Stimulated activated CD8-positive, alpha-beta memory T cell treated with anti-CD3 and anti-CD28 coated beads, Interleukin-2, amount 100 ng/mL, for 1 hour (primary cell): ENCODE measurements around the gene SLC14A1.

Experiments used
- DNase-seq, 2 donors: peaks; one replicate each; pipeline ENCODE4 v3.0.0-alpha.2; 2020; ENCODE audit warnings: low read depth in 2 of 2

The SLC14A1 gene

DNA sequence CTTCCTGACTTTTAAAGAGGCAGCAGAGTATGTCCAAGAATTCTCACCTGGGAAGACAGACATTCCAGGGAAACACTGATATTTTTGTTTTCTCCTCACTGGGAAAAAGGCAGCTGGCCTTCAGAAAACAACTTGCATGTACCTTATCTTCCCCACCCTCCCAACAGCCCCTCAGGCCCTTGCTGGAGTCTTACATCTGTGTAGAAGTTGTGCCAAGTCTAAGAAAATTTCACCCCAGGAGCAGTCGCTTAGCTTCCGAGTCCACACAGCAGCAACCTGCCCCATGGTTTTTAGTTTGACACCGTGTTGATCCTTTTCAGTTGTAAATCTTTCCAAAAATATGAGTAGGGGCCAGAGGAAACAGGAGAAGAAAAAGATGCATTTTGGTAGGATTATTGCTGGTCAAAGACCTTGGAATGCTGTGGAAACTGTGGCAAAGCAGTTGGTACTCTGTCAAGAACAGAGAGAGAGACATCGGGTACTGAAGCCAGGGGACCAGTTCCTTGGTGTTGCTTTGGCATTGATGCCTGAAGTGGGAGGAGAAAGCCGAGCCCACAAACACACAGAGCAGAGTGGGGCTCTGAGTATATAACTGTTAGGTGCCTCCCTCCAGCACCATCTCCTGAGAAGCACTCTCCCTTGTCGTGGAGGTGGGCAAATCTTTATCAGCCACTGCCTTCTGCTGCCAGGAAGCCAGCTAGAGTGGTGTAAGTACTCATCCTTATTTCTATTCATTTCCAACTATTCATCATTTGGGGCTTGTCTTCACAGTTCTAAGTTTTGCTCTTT is at the start of gene SLC14A1:
SLC14A1 (plus strand) TSS at position 615 of the 789 bp plus-strand sequence. CDS start 6,140 bp downstream, outside the sequence.
- no peak for DNase-seq

GRCh38 chr18:45677276-45677807 is 46.6 kb upstream of the SLC14A1 start:
- no peak for DNase-seq

DNA sequence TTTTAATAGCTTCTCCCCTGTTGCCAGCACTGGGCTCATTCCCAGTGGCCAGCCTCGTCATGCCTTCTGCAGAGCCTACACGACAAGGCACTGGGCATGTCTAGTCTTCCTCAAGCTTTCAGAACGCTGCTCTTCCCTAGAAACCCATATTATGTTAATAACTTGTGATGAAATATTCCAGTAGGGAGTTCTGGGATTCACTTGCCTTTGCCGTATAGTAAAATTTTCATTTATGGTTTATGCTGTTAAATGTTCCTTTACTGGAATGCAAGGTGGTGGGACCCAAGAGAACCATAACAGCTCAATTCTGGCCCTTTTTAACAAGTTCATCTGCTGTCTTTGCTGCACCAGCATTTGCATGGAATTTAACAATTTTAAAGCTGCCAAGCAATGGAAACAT is 45.5 kb upstream of the SLC14A1 start:
- no peak for DNase-seq

DNA sequence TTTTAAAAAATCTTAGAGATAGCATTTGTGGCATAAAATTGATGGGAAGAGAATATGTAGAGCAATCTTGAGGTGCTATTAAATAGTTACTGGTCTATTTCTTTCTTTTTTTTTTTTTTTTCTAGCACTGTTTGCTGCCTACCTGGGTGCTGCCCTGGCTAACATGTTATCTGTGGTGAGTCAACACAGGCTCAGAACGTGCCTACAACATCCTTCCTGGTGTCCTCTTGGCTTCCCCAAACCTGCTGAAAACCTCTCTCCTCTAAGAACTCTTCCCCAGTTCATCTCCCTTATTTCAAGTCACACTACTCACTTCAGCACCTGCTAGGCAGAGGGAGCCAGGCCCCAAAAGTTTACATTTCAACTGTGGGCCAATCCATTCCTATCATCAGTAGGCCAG is 45.1 kb upstream of the SLC14A1 start:
- DNase-seq, result no peak

DNA sequence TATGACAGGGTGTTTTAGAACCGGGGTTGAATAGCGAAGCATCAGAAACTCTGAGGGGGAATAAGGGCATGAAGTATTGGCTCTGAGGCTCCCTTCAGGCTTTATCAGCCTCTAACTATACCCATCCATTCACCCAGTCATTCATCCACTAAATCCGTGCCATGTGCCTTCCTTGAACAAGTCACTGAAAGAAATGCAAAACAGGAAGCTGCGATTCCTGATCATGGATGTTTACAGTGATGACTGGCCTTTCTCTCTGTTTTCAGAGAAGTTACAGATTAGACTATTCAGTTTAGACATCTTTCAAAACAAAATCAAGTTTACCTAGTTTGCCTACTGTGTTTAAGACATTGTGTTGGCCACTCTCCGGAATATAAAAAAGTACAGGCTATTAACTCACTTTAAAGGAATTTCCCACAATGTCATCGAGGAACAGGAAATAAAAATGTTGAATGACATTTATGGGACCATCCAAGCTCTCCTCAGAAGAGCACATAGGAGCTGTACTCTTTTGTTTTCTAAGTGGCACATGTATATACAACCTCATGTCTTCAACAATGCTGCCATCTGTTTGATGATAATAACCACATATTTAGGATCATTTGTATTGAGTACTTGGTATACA is 43.8 kb upstream of the SLC14A1 start:
- no peak for DNase-seq

- no peak for DNase-seq
These were observed 41.8 kb upstream of the SLC14A1 start for GRCh38 chr18:45682181-45682580.

- no peak for DNase-seq
These were observed 39.5 kb upstream of the SLC14A1 start for GRCh38 chr18:45684341-45685115.

DNA sequence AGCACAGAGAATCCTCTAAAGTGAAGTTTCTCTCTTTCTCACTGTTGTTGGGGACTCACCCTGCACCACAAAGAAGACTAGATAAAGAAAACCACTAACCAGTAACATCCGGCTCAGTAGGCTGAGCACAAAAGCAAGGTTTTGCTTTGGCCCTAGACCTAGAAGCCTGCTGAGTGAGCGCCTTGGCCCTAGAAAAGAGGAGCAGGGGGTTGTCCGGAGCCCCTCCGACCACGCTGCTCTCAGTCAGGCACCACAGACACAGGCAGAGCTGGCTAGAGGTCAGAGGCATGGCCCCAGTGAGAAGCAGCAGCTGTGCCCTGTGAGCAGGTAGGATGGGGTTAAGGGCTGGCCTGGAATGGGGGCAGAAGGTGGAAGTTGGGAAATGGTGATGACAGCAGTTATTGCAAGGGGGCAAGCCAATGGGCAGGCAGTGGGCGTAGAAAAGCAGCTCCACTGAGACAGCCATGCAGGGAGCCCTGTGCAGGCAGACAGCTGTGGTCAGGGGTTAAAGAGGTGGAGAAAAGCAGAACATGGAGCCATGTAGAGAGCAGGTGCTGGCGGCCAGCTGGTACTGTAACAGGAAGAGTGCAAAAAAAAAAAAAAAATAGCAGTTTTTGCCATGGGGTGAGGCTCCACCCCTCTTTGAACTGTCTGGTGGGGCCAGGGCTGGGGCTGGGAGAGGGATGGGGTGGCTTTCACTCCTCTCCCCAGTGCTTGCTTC is 36.9 kb upstream of the SLC14A1 start:
- DNase-seq, result peak in 1 of 2 donors; percentile 21

DNA sequence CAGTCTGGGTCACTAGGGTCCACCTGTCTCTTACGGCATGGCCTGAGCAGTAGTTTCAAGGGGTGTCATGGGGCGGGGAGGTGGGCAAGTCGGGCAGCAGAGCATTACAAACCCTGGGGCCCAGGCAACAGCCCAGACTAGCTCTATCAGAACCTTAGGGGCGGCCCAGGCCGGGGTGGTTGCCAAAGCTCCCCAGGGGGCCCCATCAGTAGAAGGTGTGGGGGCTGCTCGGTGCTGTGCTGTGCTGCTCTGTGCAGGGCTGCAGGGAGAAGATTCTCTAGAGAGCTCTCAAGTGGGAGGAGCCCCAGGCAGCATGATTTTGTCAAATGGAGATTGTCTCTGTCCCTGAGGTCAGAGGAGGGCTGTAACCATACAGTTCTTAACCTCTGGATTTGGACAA is 36.4 kb upstream of the SLC14A1 start:
- DNase-seq, result no peak

DNA sequence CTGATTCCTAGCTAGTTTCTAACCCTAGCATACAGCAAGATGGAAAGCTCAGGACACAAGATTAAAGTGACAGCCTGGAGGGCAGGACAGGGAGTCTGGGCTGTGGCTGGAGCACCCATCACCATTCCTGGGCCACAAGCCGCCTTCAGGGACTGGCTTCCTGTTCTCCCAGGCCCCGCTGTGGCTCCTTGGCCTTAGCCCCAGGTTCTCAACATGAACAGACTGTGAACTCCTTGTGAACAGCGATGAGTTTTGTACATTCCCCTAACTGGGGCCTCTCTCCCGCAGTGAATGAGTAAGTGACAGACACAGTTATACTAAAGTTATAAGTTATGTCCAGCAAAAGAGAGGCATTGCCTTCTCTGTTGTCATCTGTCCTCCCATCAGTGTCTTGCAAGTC is 35.9 kb upstream of the SLC14A1 start:
- no peak for DNase-seq

- peak; percentile 38 to 52 for DNase-seq
These were observed 35.1 kb upstream of the SLC14A1 start for GRCh38 chr18:45688833-45689232.

GRCh38 chr18:45689396-45689795 is 34.6 kb upstream of the SLC14A1 start:
- no peak for DNase-seq

DNA sequence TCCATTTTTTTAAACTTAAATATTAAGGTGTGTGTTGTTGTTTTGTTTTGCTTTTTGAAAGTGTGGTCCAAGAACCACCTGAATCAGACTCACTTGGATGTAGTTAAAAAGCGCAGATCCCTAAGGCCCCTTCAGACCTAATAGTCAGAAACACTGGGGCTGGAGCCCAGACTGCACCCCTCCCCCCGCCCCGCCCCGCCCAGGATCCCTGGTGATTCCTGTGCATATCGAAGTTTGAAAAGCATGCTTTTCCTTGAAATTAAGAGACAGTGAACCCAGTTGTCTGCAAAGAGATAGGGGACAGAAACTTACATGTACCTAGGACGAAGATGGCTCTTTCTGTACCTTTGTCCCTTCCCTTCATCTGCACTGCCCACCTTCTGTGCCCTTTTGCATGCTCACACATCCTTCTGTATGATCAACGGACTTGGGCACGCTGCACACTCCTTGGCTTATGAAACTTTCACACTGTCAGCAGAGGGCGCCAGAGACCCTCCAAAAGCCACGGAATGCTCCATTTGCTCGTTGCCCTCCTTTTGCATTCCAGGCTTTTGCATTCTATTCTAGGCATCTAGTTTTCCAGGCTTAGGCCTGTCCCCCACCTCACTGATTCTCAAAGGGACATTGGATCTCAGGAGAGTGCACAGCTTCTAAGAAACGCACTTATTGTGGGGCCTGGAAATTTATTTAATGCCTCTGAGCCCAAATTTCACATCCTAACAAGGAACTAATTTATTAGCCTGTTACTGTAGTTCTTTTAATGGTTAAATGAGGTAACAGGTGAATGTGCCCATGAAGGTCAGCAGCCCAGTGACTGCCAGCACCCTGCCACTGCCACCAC is 32.8 kb upstream of the SLC14A1 start:
- peak; percentile 61 to 62 for DNase-seq

GRCh38 chr18:45691816-45692179 is 32.2 kb upstream of the SLC14A1 start:
- DNase-seq, result no peak

- DNase-seq, result no peak
These were observed 21.2 kb upstream of the SLC14A1 start for GRCh38 chr18:45702708-45703265.

DNA sequence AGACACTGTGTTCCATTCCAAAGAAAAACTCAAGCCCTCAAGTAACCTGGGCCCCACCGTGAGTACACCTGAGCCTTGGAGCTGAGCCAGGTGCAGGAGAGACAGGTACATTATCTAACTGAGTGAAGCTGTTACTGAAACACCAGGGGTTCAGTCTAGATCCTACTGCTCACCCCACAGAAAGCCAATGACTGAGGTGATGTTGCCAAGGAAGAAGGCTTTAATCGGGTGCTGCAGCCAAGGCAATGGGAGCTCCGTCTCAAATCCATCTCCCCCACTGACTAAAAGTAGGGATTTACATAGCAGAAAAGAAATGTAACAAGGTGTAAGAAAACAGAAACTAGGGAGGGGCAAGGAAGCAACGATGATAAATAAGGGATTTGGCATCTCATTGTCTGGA is 15.2 kb upstream of the SLC14A1 start:
- no peak for DNase-seq

- no peak for DNase-seq
These were observed 11.9 kb upstream of the SLC14A1 start for GRCh38 chr18:45712061-45712460.

GRCh38 chr18:45713239-45713638 is 10.7 kb upstream of the SLC14A1 start:
- no peak for DNase-seq

- DNase-seq, result no peak
These were observed 8.7 kb upstream of the SLC14A1 start for GRCh38 chr18:45715212-45715780.

DNA sequence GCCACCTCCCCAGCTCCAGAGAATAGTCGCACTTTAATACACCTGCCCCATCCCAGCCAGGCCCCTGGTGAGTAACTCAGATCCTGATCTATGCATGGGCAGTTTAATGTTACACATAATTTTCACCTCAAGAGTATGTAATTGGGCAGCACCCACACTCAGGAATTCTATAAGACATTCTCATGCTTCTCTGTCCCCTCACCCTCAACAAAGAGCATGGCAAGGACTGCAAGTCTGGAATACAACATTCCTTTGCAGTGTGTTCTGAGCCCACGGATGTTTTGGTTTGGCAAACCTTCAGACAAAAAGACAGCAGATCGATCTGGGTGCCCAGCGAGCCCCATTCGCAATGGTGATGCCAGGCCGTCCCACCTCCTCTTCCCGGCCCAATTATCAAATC is 4.9 kb upstream of the SLC14A1 start:
- DNase-seq, result no peak
